ENCODE measurements around the gene GH2.

Gene GH2

GRCh38 chr17:63881935-63882601, at the start of gene GH2:
Gene GH2, minus strand, starts transcription at chr17:63881944. Its CDS starts 143 bp downstream, at chr17:63881801.
- no peak within 1 kb of the TSS for H3K4me3 ChIP-seq (ENCODE audit: low read depth, low read length)
- peak; percentile 80 for TF ChIP-seq CTCF (IDR thresholded peaks at IDR 0.05; ENCODE audit: borderline replicate concordance, insufficient read depth, low read depth, low read length)

DNA sequence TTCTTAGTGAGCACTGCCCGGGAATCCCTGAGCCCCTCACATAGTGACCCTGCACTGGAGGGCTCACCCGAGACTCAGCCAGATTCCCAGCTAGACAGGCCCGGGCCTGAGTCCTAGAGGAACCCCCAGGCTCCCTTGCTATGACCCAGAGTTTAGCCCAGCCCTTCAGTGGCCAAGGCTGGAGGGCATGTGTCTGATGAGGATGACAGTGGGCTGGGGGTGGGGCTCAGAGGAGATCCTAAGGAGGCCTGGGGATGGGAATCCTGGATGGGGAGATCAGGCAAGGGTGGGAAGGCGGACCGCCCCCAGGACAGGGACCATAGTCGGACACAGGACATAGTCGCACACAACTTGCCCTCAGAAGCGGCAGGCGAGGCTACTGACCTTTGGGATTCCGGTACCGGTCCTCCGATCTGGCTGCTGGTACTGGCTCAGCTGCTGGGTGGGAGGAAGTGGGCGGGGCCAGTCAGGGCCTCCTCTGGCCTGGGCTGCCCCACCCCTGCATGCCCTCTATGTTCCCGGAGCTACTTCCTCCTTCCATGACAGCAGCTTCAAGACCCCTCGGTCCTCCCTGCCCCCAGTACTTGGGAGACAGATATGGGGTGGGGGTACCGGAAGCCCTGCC, 49.3 kb upstream of the GH2 start:
- no peak for TF ChIP-seq CTCF (IDR thresholded peaks at IDR 0.05; ENCODE audit: borderline replicate concordance, insufficient read depth, low read depth, low read length)
- H3K4me3 ChIP-seq (ENCODE audit: low read depth, low read length), result peak overlapping the region; percentile 79

- peak overlapping the region; percentile 79 for H3K4me3 ChIP-seq (ENCODE audit: low read depth, low read length)
- TF ChIP-seq CTCF (IDR thresholded peaks at IDR 0.05; ENCODE audit: borderline replicate concordance, insufficient read depth, low read depth, low read length), result no peak
Measured at GRCh38 chr17:63929860-63930766, 48.4 kb upstream of the GH2 start.

GRCh38 chr17:63928966-63929695, 47.4 kb upstream of the GH2 start:
- TF ChIP-seq CTCF (IDR thresholded peaks at IDR 0.05; ENCODE audit: borderline replicate concordance, insufficient read depth, low read depth, low read length), result no peak

GRCh38 chr17:63928172-63928666, 46.5 kb upstream of the GH2 start:
- no peak overlapping the region for H3K4me3 ChIP-seq (ENCODE audit: low read depth, low read length)
- TF ChIP-seq CTCF (IDR thresholded peaks at IDR 0.05; ENCODE audit: borderline replicate concordance, insufficient read depth, low read depth, low read length), result no peak

More at GRCh38 chr17:63928966-63929695, 47.4 kb upstream of the GH2 start:
- H3K4me3 ChIP-seq (ENCODE audit: low read depth, low read length), result no peak overlapping the region

DNA sequence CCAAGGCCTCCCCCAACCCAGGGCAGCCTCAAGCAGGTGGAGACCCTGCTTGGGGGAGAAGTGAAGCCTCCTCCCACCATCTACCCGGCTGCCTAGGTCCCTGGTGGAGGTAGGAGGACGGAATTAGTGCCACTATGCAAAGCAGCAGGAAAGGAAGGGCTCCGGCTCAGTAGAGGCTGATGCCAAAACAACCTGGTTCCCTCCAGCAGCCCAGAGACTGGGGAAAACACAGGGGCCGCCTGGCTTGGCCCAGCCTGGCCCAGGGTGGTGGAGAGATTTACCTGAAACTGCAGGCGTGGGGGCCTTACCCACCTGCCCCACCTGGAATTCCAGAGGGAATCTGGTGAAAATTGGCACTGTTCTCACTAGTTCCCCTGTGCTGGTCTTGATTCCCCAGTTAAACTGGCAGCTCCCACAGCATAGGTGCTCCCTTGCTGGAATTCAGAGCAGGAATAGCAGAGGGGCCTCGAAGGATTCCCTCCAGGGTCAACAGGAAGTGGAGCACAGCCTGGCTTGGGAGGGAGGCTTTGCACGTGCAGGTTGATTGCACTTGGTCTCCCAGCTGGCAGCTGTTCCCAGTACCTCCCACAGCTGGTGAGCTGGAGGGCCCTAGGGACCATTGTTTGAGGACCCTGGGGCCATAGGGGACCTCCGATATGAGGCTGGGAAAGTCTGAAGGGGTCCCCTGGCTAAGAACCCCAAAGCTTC, 45.9 kb upstream of the GH2 start:
- no peak for TF ChIP-seq CTCF (IDR thresholded peaks at IDR 0.05; ENCODE audit: borderline replicate concordance, insufficient read depth, low read depth, low read length)
- H3K4me3 ChIP-seq (ENCODE audit: low read depth, low read length), result no peak overlapping the region

All from GM12875 (cell line).